Measurements from ENCODE around the gene MAPKAP1.

The MAPKAP1 gene

DNA sequence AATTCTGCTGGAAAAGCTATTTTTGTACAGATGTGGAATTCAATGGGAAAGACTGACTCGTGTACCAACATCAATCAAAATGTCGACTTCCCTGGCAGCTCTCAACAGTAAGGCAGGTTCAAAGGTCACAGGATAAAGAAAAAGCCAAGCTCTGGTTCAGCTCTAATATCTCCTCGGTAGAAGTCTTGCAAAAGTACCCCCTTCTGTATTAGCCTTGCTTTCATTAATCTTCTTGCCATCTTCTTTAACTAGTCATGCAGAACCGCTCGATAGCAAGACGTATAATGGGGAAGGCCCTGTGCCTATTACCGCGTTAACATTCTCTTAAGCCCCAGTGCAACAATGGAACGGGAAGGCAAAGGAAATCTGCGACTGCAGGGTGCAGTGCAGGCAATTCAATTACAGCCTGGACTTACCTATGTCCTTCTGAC is 244.1 kb downstream of the MAPKAP1 start:
- no peak overlapping the region for H3K4me3 ChIP-seq (ENCODE audit: low read depth, low read length)
- TF ChIP-seq, protein P1, sequence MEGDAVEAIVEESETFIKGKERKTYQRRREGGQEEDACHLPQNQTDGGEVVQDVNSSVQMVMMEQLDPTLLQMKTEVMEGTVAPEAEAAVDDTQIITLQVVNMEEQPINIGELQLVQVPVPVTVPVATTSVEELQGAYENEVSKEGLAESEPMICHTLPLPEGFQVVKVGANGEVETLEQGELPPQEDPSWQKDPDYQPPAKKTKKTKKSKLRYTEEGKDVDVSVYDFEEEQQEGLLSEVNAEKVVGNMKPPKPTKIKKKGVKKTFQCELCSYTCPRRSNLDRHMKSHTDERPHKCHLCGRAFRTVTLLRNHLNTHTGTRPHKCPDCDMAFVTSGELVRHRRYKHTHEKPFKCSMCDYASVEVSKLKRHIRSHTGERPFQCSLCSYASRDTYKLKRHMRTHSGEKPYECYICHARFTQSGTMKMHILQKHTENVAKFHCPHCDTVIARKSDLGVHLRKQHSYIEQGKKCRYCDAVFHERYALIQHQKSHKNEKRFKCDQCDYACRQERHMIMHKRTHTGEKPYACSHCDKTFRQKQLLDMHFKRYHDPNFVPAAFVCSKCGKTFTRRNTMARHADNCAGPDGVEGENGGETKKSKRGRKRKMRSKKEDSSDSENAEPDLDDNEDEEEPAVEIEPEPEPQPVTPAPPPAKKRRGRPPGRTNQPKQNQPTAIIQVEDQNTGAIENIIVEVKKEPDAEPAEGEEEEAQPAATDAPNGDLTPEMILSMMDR (IDR thresholded peaks at IDR 0.05; ENCODE audit: insufficient read depth, low read depth, low read length, missing control alignments): no peak
- no peak for DNase-seq (ENCODE audit: low read depth)

DNA sequence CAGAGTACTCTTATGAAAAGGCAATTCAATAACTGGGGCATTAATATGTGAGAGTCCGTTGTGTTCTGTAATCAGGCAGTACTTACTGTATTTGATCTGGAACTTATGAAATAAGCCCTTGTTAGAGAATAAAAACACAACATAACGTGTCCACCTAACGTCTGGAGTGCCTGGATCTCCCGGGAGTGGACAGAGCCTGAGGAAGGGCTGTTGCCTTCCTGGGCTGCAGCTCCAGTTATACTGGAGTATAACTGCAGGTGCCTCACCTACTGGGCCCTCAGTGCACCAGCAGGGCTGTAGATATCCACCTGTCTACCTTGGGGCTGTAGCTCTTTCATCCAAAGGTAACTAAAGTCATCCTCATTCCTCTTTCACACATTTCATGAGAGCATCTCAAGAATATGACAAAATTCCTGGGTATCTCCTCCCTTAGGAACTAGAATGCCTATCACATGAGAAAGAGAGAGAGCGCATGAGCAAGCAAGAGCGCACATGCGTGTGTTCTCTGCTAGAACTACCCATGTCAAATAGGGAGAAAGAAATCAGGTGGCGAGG is 245.3 kb downstream of the MAPKAP1 start:
- no peak overlapping the region for H3K4me3 ChIP-seq (ENCODE audit: low read depth, low read length)
- TF ChIP-seq, protein P1 (IDR thresholded peaks at IDR 0.05; ENCODE audit: insufficient read depth, low read depth, low read length, missing control alignments): no peak
- no peak for DNase-seq (ENCODE audit: low read depth)

DNA sequence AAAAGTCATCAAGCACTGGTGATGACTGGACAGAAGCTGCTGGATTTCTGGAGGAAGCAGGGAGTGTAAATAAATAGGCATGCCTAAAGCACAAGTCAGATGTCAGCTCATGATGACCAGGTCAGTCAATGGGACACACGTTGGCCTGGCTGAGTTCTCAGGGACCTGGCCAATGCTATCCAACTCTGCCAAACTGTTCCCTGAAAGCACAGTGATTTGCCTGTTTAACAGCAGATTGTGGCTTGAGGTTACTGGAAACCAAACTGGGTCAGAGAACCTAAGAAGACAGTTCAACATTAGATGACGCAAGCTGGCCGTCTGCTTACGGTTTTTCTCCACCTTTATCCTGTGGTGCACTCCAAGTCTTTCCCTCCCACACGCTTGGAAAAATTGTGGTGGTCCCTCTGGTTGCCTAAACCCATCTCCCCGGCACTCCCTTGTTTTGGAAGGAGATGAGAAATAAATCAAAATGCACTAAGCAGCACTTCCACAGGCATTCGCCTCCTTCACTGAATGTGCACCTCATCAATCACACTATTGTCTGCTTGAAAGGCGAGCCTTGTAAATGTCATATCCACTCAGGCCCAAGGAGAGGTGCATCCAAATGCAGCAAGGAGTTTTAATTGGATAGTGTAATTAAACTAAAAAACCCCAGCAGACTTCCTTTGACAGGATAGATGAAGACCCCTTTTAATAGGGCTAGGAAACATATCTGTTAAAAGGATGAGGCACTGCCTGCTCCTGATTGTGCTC is 245.9 kb downstream of the MAPKAP1 start:
- TF ChIP-seq, protein P1 (IDR thresholded peaks at IDR 0.05; ENCODE audit: insufficient read depth, low read depth, low read length, missing control alignments): no peak
- H3K4me3 ChIP-seq (ENCODE audit: low read depth, low read length): no peak overlapping the region
- no peak for DNase-seq (ENCODE audit: low read depth)

DNA sequence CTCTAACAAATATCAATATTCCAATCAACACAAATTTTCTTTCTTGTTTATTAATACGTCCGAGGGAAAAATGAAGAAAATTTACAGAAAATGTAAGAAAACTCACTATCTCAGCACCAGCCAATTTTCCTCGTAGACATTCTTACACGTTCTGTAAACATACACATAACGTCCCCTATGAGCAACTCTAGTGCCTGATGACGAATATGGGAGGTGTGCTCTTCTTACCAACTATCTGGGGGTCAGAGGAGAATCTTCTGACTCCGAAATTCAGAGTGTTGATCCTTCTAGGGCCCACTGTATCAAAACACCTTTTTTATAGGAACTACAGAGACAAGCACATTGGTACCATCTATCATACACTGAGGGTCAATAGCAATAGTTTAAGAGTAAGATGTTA is 246.7 kb downstream of the MAPKAP1 start:
- H3K4me3 ChIP-seq (ENCODE audit: low read depth, low read length): no peak overlapping the region
- TF ChIP-seq, protein P1 (IDR thresholded peaks at IDR 0.05; ENCODE audit: insufficient read depth, low read depth, low read length, missing control alignments): no peak
- no peak for DNase-seq (ENCODE audit: low read depth)

DNA sequence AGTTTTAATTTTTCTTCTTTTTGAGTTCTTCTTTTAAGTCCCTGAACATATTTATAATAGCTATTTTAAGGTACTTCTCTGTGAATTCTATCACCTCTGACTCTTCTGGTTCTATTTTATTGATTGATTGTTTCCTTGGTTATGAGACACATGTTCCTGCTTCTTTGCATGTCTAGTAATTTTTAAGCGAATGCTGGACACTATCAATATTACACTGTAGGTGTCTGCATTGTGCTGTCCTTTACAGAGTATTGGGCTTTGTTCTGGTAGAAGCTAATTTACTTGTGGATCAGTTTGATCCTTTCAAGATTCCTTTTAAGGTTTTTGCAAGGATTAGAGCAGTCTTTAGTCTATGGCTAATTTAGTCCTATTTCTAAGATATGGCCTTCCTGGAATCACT is 249.7 kb downstream of the MAPKAP1 start:
- TF ChIP-seq, protein P1 (IDR thresholded peaks at IDR 0.05; ENCODE audit: insufficient read depth, low read depth, low read length, missing control alignments): no peak
- no peak for DNase-seq (ENCODE audit: low read depth)

DNA sequence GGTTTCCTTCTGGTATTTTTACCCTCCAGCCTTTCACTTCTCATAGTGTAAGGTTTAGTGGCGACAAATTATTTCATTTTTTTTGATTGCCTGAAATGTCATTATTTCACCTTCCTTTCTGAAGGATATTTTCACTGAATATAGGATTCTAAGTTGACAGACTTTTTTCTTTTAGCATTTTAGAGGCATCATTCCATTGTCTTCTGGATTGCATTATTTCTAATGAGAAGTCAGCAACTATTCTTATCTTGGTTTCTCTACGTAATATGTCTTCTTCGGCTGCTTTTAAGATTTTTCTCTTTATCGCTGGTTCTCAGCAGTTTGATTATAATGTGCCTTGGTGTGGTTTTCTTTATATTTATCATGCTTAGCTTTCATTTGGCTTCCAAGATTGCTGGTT is 251.1 kb downstream of the MAPKAP1 start:
- H3K4me3 ChIP-seq (ENCODE audit: low read depth, low read length): no peak overlapping the region
- TF ChIP-seq, protein P1 (IDR thresholded peaks at IDR 0.05; ENCODE audit: insufficient read depth, low read depth, low read length, missing control alignments): no peak
- DNase-seq (ENCODE audit: low read depth): no peak

More for the DNA sequence above, 249.7 kb downstream of the MAPKAP1 start:
- H3K4me3 ChIP-seq (ENCODE audit: low read depth, low read length): no peak overlapping the region
